Non-pigmented ciliary epithelial cell (primary cell): ENCODE data around the gene ATP1A1.

ENCODE experiments used
- DNase-seq: peaks from one replicate; pipeline ENCODE4 v3.0.0-alpha.2; 2010; ENCODE audit warnings: low read depth

Gene ATP1A1

GRCh38 chr1:116372651-116373430, at the start of gene ATP1A1:
Gene ATP1A1, plus strand, starts transcription at chr1:116373244. Its CDS starts 268 bp downstream, at chr1:116373512.
- DNase-seq = peak; percentile 63

- no peak for DNase-seq
Measured at GRCh38 chr1:116323491-116323890, 49.6 kb upstream of the ATP1A1 start.

GRCh38 chr1:116324411-116324810, 48.6 kb upstream of the ATP1A1 start:
- DNase-seq = no peak

- no peak for DNase-seq
Measured at GRCh38 chr1:116325104-116325503, 47.9 kb upstream of the ATP1A1 start.

GRCh38 chr1:116325922-116326321, 47.1 kb upstream of the ATP1A1 start:
- no peak for DNase-seq

GRCh38 chr1:116326486-116326885, 46.6 kb upstream of the ATP1A1 start:
- no peak for DNase-seq

GRCh38 chr1:116328671-116329070, 44.4 kb upstream of the ATP1A1 start:
- no peak for DNase-seq

- no peak for DNase-seq
Measured at GRCh38 chr1:116329524-116330341, 43.3 kb upstream of the ATP1A1 start.

- no peak for DNase-seq
Measured at GRCh38 chr1:116330342-116330652, 42.7 kb upstream of the ATP1A1 start.

GRCh38 chr1:116330846-116331245, 42.2 kb upstream of the ATP1A1 start:
- DNase-seq = no peak

- no peak for DNase-seq
Measured at GRCh38 chr1:116331523-116331922, 41.5 kb upstream of the ATP1A1 start.

GRCh38 chr1:116332451-116332850, 40.6 kb upstream of the ATP1A1 start:
- DNase-seq = no peak

GRCh38 chr1:116333171-116334014, 39.7 kb upstream of the ATP1A1 start:
- no peak for DNase-seq

- no peak for DNase-seq
Measured at GRCh38 chr1:116334015-116334547, 39.0 kb upstream of the ATP1A1 start.

- DNase-seq = no peak
Measured at GRCh38 chr1:116334868-116335635, 38.0 kb upstream of the ATP1A1 start.

- DNase-seq = no peak
Measured at GRCh38 chr1:116335850-116336624, 37.0 kb upstream of the ATP1A1 start.

- no peak for DNase-seq
Measured at GRCh38 chr1:116337398-116337797, 35.6 kb upstream of the ATP1A1 start.

GRCh38 chr1:116338400-116338799, 34.6 kb upstream of the ATP1A1 start:
- no peak for DNase-seq

- DNase-seq = no peak
Measured at GRCh38 chr1:116340506-116341231, 32.4 kb upstream of the ATP1A1 start.

- no peak for DNase-seq
Measured at GRCh38 chr1:116343019-116343418, 30.0 kb upstream of the ATP1A1 start.
